CD1c-positive myeloid dendritic cell (primary cell): ENCODE data around the gene FAF2.
A peak's percentile ranks its signal among the peaks of the same experiment; 100 is the strongest.
"Not testable (repeated sequence)": the region's sequence is repeated elsewhere in the genome, so short reads cannot be mapped to it uniquely, and the experiment has no call there.

Experiments used
- DNase-seq: peaks from one replicate; pipeline ENCODE4 v3.0.0-alpha.2; 2016; ENCODE audit errors: extremely low spot score

The FAF2 gene, protein sequence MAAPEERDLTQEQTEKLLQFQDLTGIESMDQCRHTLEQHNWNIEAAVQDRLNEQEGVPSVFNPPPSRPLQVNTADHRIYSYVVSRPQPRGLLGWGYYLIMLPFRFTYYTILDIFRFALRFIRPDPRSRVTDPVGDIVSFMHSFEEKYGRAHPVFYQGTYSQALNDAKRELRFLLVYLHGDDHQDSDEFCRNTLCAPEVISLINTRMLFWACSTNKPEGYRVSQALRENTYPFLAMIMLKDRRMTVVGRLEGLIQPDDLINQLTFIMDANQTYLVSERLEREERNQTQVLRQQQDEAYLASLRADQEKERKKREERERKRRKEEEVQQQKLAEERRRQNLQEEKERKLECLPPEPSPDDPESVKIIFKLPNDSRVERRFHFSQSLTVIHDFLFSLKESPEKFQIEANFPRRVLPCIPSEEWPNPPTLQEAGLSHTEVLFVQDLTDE

DNA sequence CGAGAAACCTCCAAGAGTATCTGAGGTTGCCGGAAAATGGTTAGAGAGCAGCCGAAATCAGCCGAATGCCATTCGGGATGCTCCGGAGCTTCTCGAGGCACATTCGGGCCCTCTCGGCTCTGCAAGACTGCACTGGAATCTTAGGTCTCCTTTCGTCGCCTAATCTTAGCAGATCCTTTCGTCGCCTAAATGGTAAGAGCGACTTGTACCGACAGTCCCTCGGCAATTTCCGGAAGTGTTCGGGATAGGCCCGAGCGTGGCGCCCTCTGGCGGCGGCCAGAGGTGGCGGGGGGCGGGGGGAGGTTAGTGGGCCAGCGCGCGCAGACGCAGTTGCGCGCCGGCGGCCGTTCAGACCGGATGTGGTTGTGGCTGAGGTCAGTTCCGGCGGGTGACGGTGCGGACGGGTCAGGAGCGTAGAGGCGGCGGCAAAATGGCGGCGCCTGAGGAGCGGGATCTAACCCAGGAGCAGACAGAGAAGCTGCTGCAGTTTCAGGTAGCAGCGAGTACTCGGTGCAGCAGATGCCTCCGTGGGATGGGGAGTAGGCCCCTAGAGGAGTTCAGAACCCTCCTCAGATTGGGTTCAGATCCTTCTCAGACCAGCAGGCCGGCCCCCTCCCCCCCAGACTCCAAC lies at the start of gene FAF2:
TSS of gene FAF2 (plus strand) at position 408 of the 631 bp plus-strand sequence. CDS start at position 431, 23 bp downstream.
- peak; percentile 98 for DNase-seq

GRCh38 chr5:176400382-176401156 lies 47.6 kb upstream of the FAF2 start:
- DNase-seq, result no peak

GRCh38 chr5:176401281-176402205 lies 46.6 kb upstream of the FAF2 start:
- no peak for DNase-seq

GRCh38 chr5:176405656-176406435 lies 42.3 kb upstream of the FAF2 start:
- DNase-seq, result no peak

DNA sequence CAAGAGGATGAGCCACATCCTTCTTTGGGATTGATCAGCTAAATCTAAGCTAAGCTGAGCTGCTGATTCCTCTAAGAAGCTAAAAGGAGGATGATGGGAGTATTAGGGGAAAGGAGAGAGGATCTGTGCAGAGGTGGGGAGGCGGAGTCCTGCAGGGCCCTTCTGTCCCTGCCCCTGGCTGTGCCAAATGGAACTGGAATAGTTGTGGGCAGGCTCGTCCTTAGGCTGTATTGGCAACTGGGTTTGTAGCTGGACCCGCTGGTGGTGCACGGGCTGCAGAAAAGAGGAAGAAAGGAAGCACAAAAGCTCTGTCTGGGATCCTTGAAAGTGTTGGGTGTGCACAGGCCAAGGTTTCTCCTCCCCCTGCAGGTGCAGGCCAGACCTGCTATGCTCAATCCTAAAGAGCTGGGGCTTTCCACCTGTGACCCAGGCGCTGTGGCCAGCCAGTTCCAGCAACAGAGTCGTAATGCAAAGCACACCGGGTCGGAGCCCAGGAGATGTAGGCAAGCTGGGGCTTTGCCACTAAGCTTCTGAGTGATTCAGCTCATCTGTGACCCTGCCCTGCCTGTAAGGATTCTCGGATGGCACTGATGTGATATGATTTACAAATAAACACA lies 41.6 kb upstream of the FAF2 start:
- no peak for DNase-seq

DNA sequence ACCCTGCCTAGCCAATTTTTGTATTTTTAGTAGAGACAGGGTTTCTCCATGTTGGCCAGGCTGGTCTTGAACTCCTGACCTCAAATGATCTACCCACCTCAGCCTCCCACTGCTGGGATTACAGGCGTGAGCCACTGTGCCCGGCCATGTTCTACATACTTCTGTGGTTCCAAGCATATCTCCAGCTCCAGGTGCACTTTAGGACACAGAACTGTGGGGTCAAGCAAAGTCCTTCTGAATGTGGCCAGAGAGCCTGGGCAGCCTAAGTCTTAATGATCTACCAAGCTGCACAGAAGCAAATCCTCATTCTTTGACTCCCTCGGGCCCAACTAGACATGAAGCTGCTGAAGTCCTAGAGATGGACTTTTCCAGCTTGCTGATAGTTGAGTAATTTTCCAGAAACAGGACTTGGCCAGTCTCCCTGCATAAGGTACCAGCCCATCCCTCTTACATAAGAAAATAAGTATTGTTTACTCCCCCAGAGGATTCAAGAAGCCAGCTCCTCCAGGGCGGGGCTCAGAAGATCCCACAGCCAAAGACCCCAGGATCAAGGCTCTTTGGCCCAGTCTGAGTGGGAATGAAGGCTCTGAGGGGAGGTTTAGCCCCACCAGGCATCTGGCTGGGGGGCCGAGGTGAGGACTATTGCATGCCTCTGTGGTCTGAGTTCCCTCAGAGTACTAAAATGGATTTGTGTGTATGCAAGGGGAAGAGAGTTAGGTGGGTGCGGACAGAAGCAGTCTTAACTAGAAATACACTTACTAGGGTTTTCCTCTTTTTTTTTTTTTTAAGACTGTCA lies 40.5 kb upstream of the FAF2 start:
- DNase-seq, result no peak

DNA sequence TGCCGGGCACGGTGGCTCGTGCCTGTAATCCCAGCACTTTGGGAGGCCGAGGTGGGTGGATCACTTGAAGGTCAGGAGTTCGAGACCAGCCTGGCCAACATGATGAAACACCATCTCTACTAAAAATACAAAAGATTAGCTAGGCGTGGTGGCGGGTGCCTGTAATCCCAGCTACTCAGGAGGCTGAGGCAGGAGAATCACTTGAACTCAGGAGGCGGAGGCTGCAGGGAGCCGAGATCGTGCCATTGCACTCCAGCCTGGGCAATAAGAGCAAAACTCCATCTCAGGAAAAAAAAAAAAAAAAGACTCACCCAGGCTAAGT lies 40.0 kb upstream of the FAF2 start:
- not testable (repeated sequence) for DNase-seq

GRCh38 chr5:176408590-176408989 lies 39.6 kb upstream of the FAF2 start:
- DNase-seq, result no peak

DNA sequence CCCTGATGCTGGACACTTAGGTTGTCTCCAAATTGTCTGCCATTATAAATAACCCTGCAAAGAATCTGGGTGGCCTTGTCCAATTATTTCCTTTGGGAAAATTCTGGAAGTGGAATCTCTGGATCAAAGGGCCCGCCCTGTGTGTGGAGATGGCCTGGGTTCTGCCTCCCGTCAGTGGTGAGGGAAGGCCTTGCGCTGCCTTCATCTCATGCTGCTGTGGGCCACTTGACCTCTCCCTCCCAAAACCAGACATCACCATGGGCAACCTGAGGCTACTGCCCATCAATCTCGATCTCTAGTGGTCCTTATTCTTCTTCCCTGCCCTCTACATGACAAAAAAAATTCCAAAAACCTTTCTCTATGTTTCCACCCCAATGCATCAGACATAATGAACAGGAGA lies 38.4 kb upstream of the FAF2 start:
- DNase-seq, result no peak

- no peak for DNase-seq
Measured at GRCh38 chr5:176410486-176411180, 37.6 kb upstream of the FAF2 start.

DNA sequence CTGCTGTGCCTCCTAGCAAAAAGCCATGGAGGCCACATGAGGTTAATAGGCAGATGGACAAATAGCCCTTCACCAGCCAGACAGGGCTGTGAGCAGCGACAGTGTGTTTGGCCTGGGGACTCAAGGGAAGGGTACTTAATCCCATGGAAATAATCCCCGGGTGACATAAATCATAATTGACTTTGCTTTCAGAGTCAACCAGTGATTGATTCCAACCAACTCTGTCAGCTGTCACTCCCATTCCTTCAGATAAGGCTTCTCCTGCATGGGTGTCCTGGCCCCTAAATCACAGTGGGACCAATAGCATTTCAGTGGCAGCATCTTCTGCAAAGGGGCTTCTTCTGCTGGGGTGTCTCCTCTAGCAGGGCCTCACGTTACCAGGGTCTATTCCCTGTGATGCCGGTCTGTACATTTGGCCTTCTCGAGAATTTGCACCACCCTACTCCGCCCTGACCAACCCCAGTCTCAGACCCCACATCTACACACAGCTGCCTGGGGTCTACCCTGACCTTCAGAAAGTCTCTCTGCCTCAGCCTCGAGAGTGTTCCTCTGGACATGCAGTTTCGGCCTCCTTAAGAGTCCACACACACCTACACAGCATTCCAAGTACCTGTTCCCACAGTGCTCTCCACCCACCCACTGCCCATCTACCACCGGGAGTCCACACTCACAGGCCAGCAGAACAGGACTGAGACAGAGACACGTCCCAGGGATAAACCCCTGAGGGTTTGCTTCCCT lies 35.5 kb upstream of the FAF2 start:
- DNase-seq, result no peak

DNA sequence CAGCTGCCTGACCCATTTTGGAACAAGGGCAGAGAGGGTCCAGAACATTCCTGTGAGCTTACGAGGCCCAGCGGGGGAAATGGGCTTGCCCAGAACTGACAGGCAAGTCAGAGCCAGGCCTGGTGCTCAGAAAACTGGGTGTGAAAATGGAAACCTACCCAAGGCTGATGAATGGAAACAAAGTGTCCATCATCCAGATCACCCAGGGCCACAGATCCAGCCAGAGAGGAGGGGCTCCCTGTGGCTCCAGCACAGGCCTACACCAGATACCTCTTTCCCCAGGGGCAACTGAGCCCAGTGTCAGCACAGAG lies 35.0 kb upstream of the FAF2 start:
- DNase-seq, result no peak

DNA sequence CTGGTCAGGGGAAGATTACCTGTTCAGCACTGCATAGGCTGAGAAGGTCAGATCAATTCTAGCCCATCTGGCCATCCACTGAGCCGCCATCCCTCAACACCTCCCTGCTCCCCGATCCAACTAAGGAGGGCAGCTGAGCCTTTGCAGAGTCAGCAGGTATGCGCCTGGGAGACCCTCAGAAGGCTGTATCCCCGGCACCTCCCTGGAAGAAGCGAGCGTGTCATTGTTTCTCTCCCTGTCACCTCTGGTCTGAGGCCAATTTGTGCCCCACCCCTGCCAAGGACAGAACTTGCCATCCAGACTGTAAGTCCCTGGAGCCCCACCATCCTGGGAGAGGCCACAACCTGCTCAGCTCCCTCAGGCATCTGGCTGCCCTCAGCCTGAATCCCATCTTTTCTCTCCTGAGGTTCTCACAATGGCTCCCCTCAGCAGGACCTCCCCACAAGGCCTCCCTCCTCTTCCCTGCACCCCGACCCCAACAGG lies 34.4 kb upstream of the FAF2 start:
- DNase-seq, result no peak

DNA sequence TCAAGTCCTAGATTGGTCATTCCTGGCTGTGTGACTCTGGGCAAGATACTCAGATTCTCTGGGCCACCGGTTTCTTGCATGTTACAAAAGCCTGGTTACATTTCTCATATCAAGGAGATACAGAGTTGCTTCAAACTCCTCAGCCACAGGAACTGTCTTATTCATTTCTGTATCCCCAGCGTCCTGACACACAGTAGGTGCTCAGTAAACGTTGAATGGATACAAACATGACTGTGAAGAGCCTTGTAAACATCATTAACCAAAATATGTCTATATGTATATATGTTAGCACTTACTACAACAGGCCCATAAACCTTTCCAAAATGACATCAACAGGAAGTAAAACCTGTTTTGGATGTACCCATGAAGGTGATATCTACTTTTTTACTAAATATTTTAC lies 33.5 kb upstream of the FAF2 start:
- no peak for DNase-seq

DNA sequence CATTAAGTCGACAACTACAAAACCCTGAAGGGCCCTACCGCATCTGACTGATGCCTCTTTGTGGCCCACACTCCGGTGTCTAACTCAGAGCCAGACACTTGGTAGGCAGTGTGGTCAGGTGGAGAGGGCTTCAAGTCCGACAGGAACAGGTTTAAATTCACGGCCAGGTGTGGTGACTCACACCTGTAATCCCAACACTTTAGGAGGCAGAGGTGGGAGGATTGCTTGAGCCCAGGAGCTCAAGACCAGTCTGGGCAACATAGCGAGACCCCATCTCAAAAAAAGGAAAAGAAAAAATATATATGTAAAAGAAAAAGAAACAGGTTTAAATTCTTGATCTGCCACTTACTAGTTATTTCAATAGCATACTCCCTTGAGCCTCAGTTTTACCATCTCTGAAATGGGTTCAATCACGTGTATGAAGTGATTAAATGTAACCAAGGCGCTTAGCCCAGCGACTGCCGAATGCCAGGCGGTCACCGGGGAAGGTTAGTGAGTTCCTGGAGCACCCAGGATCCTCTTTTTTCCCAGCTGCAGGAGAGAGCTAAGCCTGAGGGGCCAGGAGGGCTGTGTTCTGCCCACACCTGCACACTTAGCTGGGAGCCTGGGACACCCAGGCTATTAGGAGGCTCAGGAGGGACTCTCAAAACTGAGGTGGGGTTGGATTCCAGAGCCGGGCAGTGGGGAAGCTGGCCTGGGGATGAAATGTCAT lies 32.8 kb upstream of the FAF2 start:
- peak; percentile 12 for DNase-seq

DNA sequence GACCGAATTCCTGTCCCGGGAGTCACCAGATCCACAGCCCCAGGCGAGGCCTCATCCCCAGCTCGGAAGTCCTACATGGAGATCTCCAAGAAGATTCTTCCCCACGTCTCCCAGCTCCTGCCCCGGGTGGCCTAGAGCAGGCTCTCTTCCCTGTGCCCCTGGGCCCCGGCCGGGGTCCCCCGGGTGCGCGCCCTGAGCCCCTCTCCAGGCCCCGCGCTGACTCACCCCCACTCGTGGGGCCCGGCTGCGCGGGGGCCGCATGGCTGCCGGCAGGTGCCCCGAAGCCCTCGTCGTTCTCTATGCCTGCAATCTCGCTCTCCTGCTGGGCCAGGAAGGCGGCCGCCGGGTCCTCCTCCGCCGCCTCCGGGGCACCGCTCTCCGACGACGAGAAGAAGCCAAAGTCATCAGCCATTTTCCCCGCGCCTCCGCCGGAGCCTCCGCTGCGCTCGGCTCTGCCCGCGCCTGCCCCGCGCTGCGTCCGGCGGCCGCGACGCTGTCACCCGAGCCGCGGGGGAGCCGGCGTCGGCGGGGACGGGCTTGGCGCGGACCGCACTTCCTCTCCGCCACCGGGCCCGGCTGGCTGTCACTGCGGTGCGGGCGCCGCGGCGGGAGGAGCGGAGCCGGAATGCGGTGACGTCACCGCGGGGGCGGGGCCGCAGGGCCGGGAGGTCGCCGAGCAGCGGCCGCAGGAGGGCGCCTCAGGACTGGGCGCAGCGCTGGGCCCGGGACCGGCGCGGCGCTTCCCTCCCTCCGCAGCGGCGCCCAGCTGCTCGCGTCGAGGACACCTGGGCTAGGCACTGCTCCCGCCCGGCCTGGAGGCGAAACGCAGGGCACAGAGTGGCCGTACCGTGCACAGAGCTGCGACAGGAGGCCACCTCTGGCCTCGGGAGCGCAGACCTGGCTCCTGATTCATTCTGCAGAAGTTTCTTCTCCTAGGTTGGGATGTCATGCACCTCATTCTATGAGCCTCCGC lies 31.9 kb upstream of the FAF2 start, which contains the start of gene CLTB:
TSS of gene CLTB (minus strand) at position 588 of the 973 bp plus-strand sequence. CDS start at position 412, 176 bp downstream.
- peak; percentile 97 for DNase-seq
